ENCODE data around the gene RCAN2. TPM values are rescaled to one million over a fixed set of nuclear protein-coding genes. Genes with fewer than 3 reads are reported as not detected.
"Not testable (repeated sequence)": the region's sequence is repeated elsewhere in the genome, so short reads cannot be mapped to it uniquely, and the experiment has no call there.

The RCAN2 gene
- polyA plus RNA-seq, 1 donor from 2014 or later = 37.4 TPM

GRCh38 chr6:46407776-46408530 is 83.3 kb downstream of the RCAN2 start:
- Histone ChIP-seq H3K27ac (ENCODE audit: low read length) (no peak overlapping the region), H3K9me2 (ENCODE audit: insufficient read depth, low read length) (no peaks in the 10 kb centered on the region), H3K4me2 (ENCODE audit: low read length) (no peak overlapping the region), H3K36me3 (ENCODE audit: insufficient read depth, low read length) (no peaks in the 10 kb centered on the region), H2AFZ (ENCODE audit: low read depth, low read length) (no peak overlapping the region), H3K4me3 (ENCODE audit: low read length) (no peak overlapping the region), H3K27me3 (ENCODE audit: insufficient read depth, low read depth, low read length) (no peaks in the 10 kb centered on the region), H3F3A (ENCODE audit: insufficient read depth, low read length, poor library complexity, severe bottlenecking) (no peaks in the 10 kb centered on the region), H3K79me2 (replicated peaks; ENCODE audit: insufficient read depth, low read length) (no peaks in the 10 kb centered on the region), H3K9me3 (ENCODE audit: low read length) (no peaks in the 10 kb centered on the region), H4K20me1 (ENCODE audit: insufficient read depth) (no peaks in the 10 kb centered on the region), H3K9ac (ENCODE audit: low read length) (no peak overlapping the region)
- no peak for TF ChIP-seq CTCF (IDR thresholded peaks at IDR 0.05; ENCODE audit: poor library complexity, severe bottlenecking)
- TF ChIP-seq REST (IDR thresholded peaks at IDR 0.05; ENCODE audit: borderline replicate concordance) = no peak
- TF ChIP-seq POLR2AphosphoS5 (IDR thresholded peaks at IDR 0.05) = no peak
- no peak for TF ChIP-seq EP300 (conservative IDR thresholded peaks at IDR 0.05; ENCODE audit: poor library complexity, severe bottlenecking)
- no peak for TF ChIP-seq RAD21 (conservative IDR thresholded peaks at IDR 0.05)
- no peak for TF ChIP-seq TAF1 (IDR thresholded peaks at IDR 0.05; ENCODE audit: low read depth)
- no peak for TF ChIP-seq MXI1 (conservative IDR thresholded peaks at IDR 0.05; ENCODE audit: poor library complexity, severe bottlenecking)
- TF ChIP-seq SMC3 (conservative IDR thresholded peaks at IDR 0.05; ENCODE audit: poor library complexity) = no peak
- TF ChIP-seq EZH2 (IDR thresholded peaks at IDR 0.05; ENCODE audit: borderline replicate concordance, insufficient read depth, low read length, poor library complexity, severe bottlenecking) = no peak

GRCh38 chr6:46407246-46407645 is 84.0 kb downstream of the RCAN2 start:
- Histone ChIP-seq H2AFZ (ENCODE audit: low read depth, low read length) (no peak overlapping the region), H4K20me1 (ENCODE audit: insufficient read depth) (no peaks in the 10 kb centered on the region), H3K27me3 (ENCODE audit: insufficient read depth, low read depth, low read length) (no peaks in the 10 kb centered on the region), H3K4me3 (ENCODE audit: low read length) (no peak overlapping the region), H3F3A (ENCODE audit: insufficient read depth, low read length, poor library complexity, severe bottlenecking) (no peaks in the 10 kb centered on the region), H3K9me3 (ENCODE audit: low read length) (no peaks in the 10 kb centered on the region), H3K27ac (ENCODE audit: low read length) (no peak overlapping the region), H3K36me3 (ENCODE audit: insufficient read depth, low read length) (no peaks in the 10 kb centered on the region), H3K79me2 (replicated peaks; ENCODE audit: insufficient read depth, low read length) (no peaks in the 10 kb centered on the region), H3K4me2 (ENCODE audit: low read length) (no peak overlapping the region), H3K9ac (ENCODE audit: low read length) (no peak overlapping the region), H3K9me2 (ENCODE audit: insufficient read depth, low read length) (no peaks in the 10 kb centered on the region)
- TF ChIP-seq CTCF (IDR thresholded peaks at IDR 0.05; ENCODE audit: poor library complexity, severe bottlenecking) = no peak
- no peak for TF ChIP-seq POLR2AphosphoS5 (IDR thresholded peaks at IDR 0.05)
- TF ChIP-seq RAD21 (conservative IDR thresholded peaks at IDR 0.05) = no peak
- no peak for TF ChIP-seq MXI1 (conservative IDR thresholded peaks at IDR 0.05; ENCODE audit: poor library complexity, severe bottlenecking)
- no peak for TF ChIP-seq SMC3 (conservative IDR thresholded peaks at IDR 0.05; ENCODE audit: poor library complexity)
- TF ChIP-seq REST (IDR thresholded peaks at IDR 0.05; ENCODE audit: borderline replicate concordance) = no peak
- no peak for TF ChIP-seq TAF1 (IDR thresholded peaks at IDR 0.05; ENCODE audit: low read depth)
- TF ChIP-seq EZH2 (IDR thresholded peaks at IDR 0.05; ENCODE audit: borderline replicate concordance, insufficient read depth, low read length, poor library complexity, severe bottlenecking) = no peak
- no peak for TF ChIP-seq EP300 (conservative IDR thresholded peaks at IDR 0.05; ENCODE audit: poor library complexity, severe bottlenecking)

- H4K20me1 ChIP-seq (ENCODE audit: insufficient read depth); H3K27ac ChIP-seq (ENCODE audit: low read length); H3K9me3 ChIP-seq (ENCODE audit: low read length); H3K4me3 ChIP-seq (ENCODE audit: low read length); H3K9ac ChIP-seq (ENCODE audit: low read length); H3K79me2 ChIP-seq (replicated peaks; ENCODE audit: insufficient read depth, low read length); H3K4me2 ChIP-seq (ENCODE audit: low read length); H3F3A ChIP-seq (ENCODE audit: insufficient read depth, low read length, poor library complexity, severe bottlenecking); H3K9me2 ChIP-seq (ENCODE audit: insufficient read depth, low read length); H2AFZ ChIP-seq (ENCODE audit: low read depth, low read length); H3K36me3 ChIP-seq (ENCODE audit: insufficient read depth, low read length); H3K27me3 ChIP-seq (ENCODE audit: insufficient read depth, low read depth, low read length): not testable (repeated sequence)
Measured at GRCh38 chr6:46405620-46406180, 85.5 kb downstream of the RCAN2 start.
